ENCODE results near the gene ZNF438. TPM values are rescaled to one million over a fixed set of nuclear protein-coding genes. Genes with fewer than 3 reads are reported as not detected.

Gene ZNF438
- total and polyA plus RNA-seq, 2 of the 8 experiments (the other 6 are each of a cell fraction or from before 2014, with no cell fraction given), result 0.95 to 1.7 TPM

- no peak overlapping the region for H2BK5ac ChIP-seq (ENCODE audit: low read depth, low read length)
- H3K9ac ChIP-seq (replicated peaks in 1 of 4; ENCODE audit: extremely low read depth in 1 of 4, low read depth in 3 of 4, low read length in 3 of 4), result no peak overlapping the region
- no peaks in the 10 kb centered on the region for H3K27me3 ChIP-seq (replicated peaks in 1 of 4; ENCODE audit: control insufficient read depth in 3 of 4, extremely low read depth in 1 of 4, insufficient read depth in 3 of 4, low read length in 3 of 4)
- no peak overlapping the region for H3K18ac ChIP-seq (ENCODE audit: extremely low read depth, low read length)
- no peaks in the 10 kb centered on the region; a peak in 2 of 8 replicates for H3K36me3 ChIP-seq (ENCODE audit: control insufficient read depth in 2 of 4, insufficient read depth in 4 of 4, low read length in 3 of 4)
- H3K4ac ChIP-seq (replicated peaks; ENCODE audit: insufficient read length, low read depth, low read length), result no peak overlapping the region
- no peak for TF ChIP-seq MAFK (IDR thresholded peaks at IDR 0.05; ENCODE audit: low read depth, low read length)
- no peak for TF ChIP-seq KDM4A (IDR thresholded peaks at IDR 0.05; ENCODE audit: low read depth, low read length, severe bottlenecking)
- TF ChIP-seq SP1 (IDR thresholded peaks at IDR 0.05; ENCODE audit: low read depth, low read length), result no peak
- no peaks in the 10 kb centered on the region for H3K4me1 ChIP-seq (replicated peaks in 1 of 4; ENCODE audit: control insufficient read depth in 3 of 4, insufficient read depth in 4 of 4, low read length in 3 of 4)
- H4K91ac ChIP-seq (replicated peaks; ENCODE audit: insufficient read length, low read length), result no peak overlapping the region
- no peak for FAIRE-seq
- CTCF ChIA-PET (ENCODE audit: partially characterized antibody), result interaction anchor here (0.9 kb wide), 1 partner anchor 12 kb away, joined by 3 read pairs; no protein-coding TSS in a partner anchor
- H4K20me1 ChIP-seq (replicated peaks in 1 of 2; ENCODE audit: control insufficient read depth in 1 of 2, insufficient read depth in 2 of 2, low read length in 2 of 2), result no peaks in the 10 kb centered on the region
- H3K4me3 ChIP-seq (ENCODE audit: extremely low read depth in 1 of 4, insufficient read depth in 2 of 4, low read depth in 3 of 4, low read length in 4 of 4), result no peak overlapping the region
- WGBS, 2 experiments (ENCODE audit: extremely low coverage in 1 of 2, insufficient coverage in 1 of 2, insufficient read length in 1 of 2, insufficient replicate concordance in 2 of 2, low coverage in 1 of 2, low lambda C conversion rate in 2 of 2, missing lambda C conversion rate in 1 of 2), result 92% methylated on average over 33 of the region's 37 CpGs; no CpG with 5 or more reads in 1 of the 2 experiments
- H3K56ac ChIP-seq (replicated peaks; ENCODE audit: insufficient read length, low read depth, low read length), result no peak overlapping the region
- H2BK120ac ChIP-seq (replicated peaks; ENCODE audit: low read depth, low read length), result no peak overlapping the region
- no peak overlapping the region for H3K4me2 ChIP-seq (ENCODE audit: insufficient read depth in 1 of 2, low read depth in 2 of 2, low read length in 2 of 2)
- no peak overlapping the region for H3K14ac ChIP-seq (ENCODE audit: insufficient read length)
- no peaks in the 10 kb centered on the region for H3K79me2 ChIP-seq (ENCODE audit: control insufficient read depth in 1 of 2, insufficient read depth in 2 of 2, low read length in 2 of 2)
- no peaks in the 10 kb centered on the region for H3K23me2 ChIP-seq (ENCODE audit: low read depth, low read length)
- DNase-seq (ENCODE audit: low read depth in 1 of 2, low spot score in 2 of 2), result no peak
- H3K27ac ChIP-seq (ENCODE audit: low read depth, low read length), result no peak overlapping the region
- no peak overlapping the region for H2AK5ac ChIP-seq (ENCODE audit: low read depth, low read length)
- no peak overlapping the region for H2BK20ac ChIP-seq (ENCODE audit: low read length)
- H4K5ac ChIP-seq (ENCODE audit: insufficient read length, low read depth, low read length), result no peak overlapping the region
- no peak overlapping the region for H2BK15ac ChIP-seq (ENCODE audit: low read length)
- H3K79me1 ChIP-seq (ENCODE audit: low read depth, low read length), result no peaks in the 10 kb centered on the region
- POLR2A ChIA-PET (ENCODE audit: partially characterized antibody), result no interaction called here
- no peak overlapping the region for H3K23ac ChIP-seq (ENCODE audit: insufficient read length)
- H2BK12ac ChIP-seq (ENCODE audit: low read depth, low read length), result no peak overlapping the region
- no peak overlapping the region for H4K8ac ChIP-seq (ENCODE audit: extremely low read depth, insufficient read depth, low read length)
- H3K9me3 ChIP-seq (ENCODE audit: insufficient read depth in 2 of 2, low read depth in 1 of 2, low read length in 1 of 2), result peaks cover 0 to 7% of the 10 kb centered on the region in 2 experiments; a peak in 1 of 4 replicates
- H2AFZ ChIP-seq (ENCODE audit: low read length), result no peak overlapping the region
Observed at GRCh38 chr10:30902621-30903396, 128.9 kb downstream of the ZNF438 start.
